ENCODE data around the gene KRTAP10-11.

DNA sequence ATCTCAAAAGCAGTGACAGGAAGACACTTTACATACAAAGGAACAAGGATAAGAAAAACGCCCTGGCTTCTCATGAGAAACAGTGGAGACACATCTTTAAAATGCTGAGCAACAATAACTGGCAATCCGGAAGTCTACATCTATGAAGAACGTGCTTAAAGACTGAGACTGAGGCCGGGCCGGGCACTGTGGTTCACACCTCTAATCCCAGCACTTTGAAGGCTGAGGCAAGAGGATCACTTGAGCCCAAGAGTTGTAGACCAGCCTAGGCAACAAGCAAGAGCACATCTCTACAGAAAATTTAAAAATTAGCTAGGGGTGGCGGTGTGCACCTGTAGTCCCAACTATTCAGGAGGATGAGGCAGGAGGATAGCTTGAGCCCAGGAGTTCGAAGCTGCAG lies 37.9 kb downstream of the KRTAP10-11 start:
- TF ChIP-seq CTCF (IDR thresholded peaks at IDR 0.05) = no peak
- TF ChIP-seq POLR2A (IDR thresholded peaks at IDR 0.05) = no peak
